ENCODE results near the gene TAL1. TPM values are rescaled to one million over a fixed set of nuclear protein-coding genes. Genes with fewer than 3 reads are reported as not detected.

Gene TAL1
- total and polyA plus RNA-seq, 3 donors from 2014 or later = 1.7 to 3.5 (median 2.3) TPM

- TF ChIP-seq CTCF (IDR thresholded peaks at IDR 0.05) = no peak
- no peak for TF ChIP-seq POLR2A (IDR thresholded peaks at IDR 0.05)
- intact Hi-C loops (cut with DNase I; ENCODE audit: low total_unique reads) = no loop called here
- no peak for DNase-seq
These were observed 18.6 kb downstream of the TAL1 start for GRCh38 chr1:47213230-47213963.

GRCh38 chr1:47212636-47213229, 19.3 kb downstream of the TAL1 start:
- Histone ChIP-seq H3K4me3 (no peak overlapping the region), H3K9me3 (no peaks in the 10 kb centered on the region), H3K4me1 (no peaks in the 10 kb centered on the region), H3K36me3 (ENCODE audit: low read depth, missing control alignments) (no peaks in the 10 kb centered on the region), H3K27ac (no peak overlapping the region), H3K27me3 (no peaks in the 10 kb centered on the region)
- 83 to 92% methylated on average over 4 of the region's 4 CpGs for WGBS, 2 donors
- intact Hi-C loops (cut with DNase I; ENCODE audit: low total_unique reads) = no loop called here
- TF ChIP-seq CTCF (IDR thresholded peaks at IDR 0.05) (no peak), POLR2A (IDR thresholded peaks at IDR 0.05) (no peak)
- no peak for DNase-seq

More at GRCh38 chr1:47213230-47213963, 18.6 kb downstream of the TAL1 start:
- 73 to 79% methylated on average over 9 to 10 of the region's 11 CpGs for WGBS, 2 donors
- no peaks in the 10 kb centered on the region for H3K4me1 ChIP-seq
- no peaks in the 10 kb centered on the region for H3K9me3 ChIP-seq
- no peak overlapping the region for H3K4me3 ChIP-seq
- no peak overlapping the region for H3K27ac ChIP-seq
- no peaks in the 10 kb centered on the region for H3K36me3 ChIP-seq (ENCODE audit: low read depth, missing control alignments)
- H3K27me3 ChIP-seq = no peaks in the 10 kb centered on the region

GRCh38 chr1:47211796-47212269, 20.2 kb downstream of the TAL1 start:
- Histone ChIP-seq H3K9me3 (no peaks in the 10 kb centered on the region), H3K27ac (no peak overlapping the region), H3K27me3 (no peaks in the 10 kb centered on the region), H3K36me3 (ENCODE audit: low read depth, missing control alignments) (no peaks in the 10 kb centered on the region), H3K4me1 (no peaks in the 10 kb centered on the region), H3K4me3 (no peak overlapping the region)
- no peak for DNase-seq
- no peak for TF ChIP-seq CTCF (IDR thresholded peaks at IDR 0.05)
- no peak for TF ChIP-seq POLR2A (IDR thresholded peaks at IDR 0.05)
- intact Hi-C loops (cut with DNase I; ENCODE audit: low total_unique reads) = no loop called here
- 50 to 63% methylated on average over 8 to 9 of the region's 9 CpGs for WGBS, 2 donors

- Histone ChIP-seq H3K27me3 (no peaks in the 10 kb centered on the region), H3K4me3 (no peak overlapping the region), H3K27ac (no peak overlapping the region), H3K4me1 (no peaks in the 10 kb centered on the region), H3K9me3 (no peaks in the 10 kb centered on the region), H3K36me3 (ENCODE audit: low read depth, missing control alignments) (no peaks in the 10 kb centered on the region)
- 89 to 93% methylated on average over 3 of the region's 3 CpGs for WGBS, 2 donors
- TF ChIP-seq POLR2A (IDR thresholded peaks at IDR 0.05) = no peak
- no peak for TF ChIP-seq CTCF (IDR thresholded peaks at IDR 0.05)
- DNase-seq = no peak
- intact Hi-C loops (cut with DNase I; ENCODE audit: low total_unique reads) = no loop called here
These were observed 21.4 kb downstream of the TAL1 start for GRCh38 chr1:47210666-47211065.
